OCI-LY1 (cell line): ENCODE measurements around the gene SVOP.

Source experiments
- EZH2 ChIP-seq: fragments of 200-600 bp; sonication (generic), shearing (Covaris generic); IDR thresholded peaks from 2 replicates; pipeline ENCODE4 v1.8.0; 2017; ENCODE audit warnings: borderline replicate concordance, mixed run types, mild to moderate bottlenecking, antibody characterized with exemption, low read length, moderate library complexity, mixed read lengths
- TF ChIP-seq, protein P1 (sequence below): fragments of 200-600 bp; sonication (generic), shearing (Covaris generic); IDR thresholded peaks from 2 replicates; pipeline ENCODE4 v1.5.1; 2017; ENCODE audit warnings: mild to moderate bottlenecking, antibody characterized with exemption, low read length, moderate library complexity, mixed read lengths

DNA sequence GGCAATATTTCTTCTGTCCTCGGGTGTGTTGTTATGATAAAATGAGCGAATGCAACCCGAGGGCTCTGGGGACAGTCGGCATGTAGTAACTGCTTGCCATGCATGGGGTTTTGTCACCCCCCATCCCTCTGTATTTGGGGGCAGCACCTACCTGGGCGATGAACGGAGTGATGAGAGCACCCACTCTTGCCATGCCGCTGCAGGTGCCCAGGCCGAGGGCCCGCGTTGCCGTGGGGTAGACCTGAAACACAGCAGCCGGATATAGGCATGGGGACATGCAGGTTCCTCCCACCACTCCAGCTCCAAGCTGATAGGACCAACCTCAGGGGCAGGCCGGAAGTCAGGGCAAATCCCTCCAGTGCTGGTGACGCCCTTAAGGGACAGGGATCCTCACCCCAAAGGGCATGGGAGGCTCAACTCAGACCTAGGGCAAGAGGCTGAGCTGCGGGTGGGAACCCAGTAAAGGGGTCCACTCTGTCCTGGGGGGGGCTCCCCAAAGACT, 105.2 kb downstream of the SVOP start:
- TF ChIP-seq, protein P1, sequence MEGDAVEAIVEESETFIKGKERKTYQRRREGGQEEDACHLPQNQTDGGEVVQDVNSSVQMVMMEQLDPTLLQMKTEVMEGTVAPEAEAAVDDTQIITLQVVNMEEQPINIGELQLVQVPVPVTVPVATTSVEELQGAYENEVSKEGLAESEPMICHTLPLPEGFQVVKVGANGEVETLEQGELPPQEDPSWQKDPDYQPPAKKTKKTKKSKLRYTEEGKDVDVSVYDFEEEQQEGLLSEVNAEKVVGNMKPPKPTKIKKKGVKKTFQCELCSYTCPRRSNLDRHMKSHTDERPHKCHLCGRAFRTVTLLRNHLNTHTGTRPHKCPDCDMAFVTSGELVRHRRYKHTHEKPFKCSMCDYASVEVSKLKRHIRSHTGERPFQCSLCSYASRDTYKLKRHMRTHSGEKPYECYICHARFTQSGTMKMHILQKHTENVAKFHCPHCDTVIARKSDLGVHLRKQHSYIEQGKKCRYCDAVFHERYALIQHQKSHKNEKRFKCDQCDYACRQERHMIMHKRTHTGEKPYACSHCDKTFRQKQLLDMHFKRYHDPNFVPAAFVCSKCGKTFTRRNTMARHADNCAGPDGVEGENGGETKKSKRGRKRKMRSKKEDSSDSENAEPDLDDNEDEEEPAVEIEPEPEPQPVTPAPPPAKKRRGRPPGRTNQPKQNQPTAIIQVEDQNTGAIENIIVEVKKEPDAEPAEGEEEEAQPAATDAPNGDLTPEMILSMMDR: no peak
- no peak for TF ChIP-seq EZH2
